Endodermal cell (in vitro differentiated cells): Measurements from ENCODE around the gene MICU2. TPM values are rescaled to one million over a fixed set of nuclear protein-coding genes. Genes with fewer than 3 reads are reported as not detected.

Experiments
- DNase-seq: peaks from one replicate; pipeline ENCODE4 v3.0.0-alpha.2; 2017
- H3K27ac ChIP-seq: 2 replicates; pipeline ENCODE4 v1.5.1; 2013; ENCODE audit warnings: mild to moderate bottlenecking, low read depth, low read length, moderate library complexity
- H3K27me3 ChIP-seq: 2 replicates; pipeline ENCODE4 v1.6.1; 2013; ENCODE audit warnings: mild to moderate bottlenecking, low read length, moderate library complexity; ENCODE audit not compliant: insufficient read depth, control insufficient read depth, poor library complexity, severe bottlenecking
- H3K36me3 ChIP-seq: 2 replicates; pipeline ENCODE4 v1.7.0; 2013; ENCODE audit warnings: mild to moderate bottlenecking, low read length, moderate library complexity; ENCODE audit not compliant: control insufficient read depth, insufficient read depth
- H3K4me1 ChIP-seq: one replicate; pipeline ENCODE4 v1.7.0; 2013; ENCODE audit warnings: low read length; ENCODE audit not compliant: control insufficient read depth, insufficient read depth
- H3K4me3 ChIP-seq: 2 replicates; pipeline ENCODE4 v1.5.1; 2013; ENCODE audit warnings: mild to moderate bottlenecking, low read length, moderate library complexity
- H3K9ac ChIP-seq: 2 replicates; pipeline ENCODE4 v1.6.1; 2013; ENCODE audit warnings: mild to moderate bottlenecking, low read length, moderate library complexity; ENCODE audit not compliant: poor library complexity, severe bottlenecking; ENCODE audit errors: extremely low read depth
- H3K9me3 ChIP-seq: 2 replicates; pipeline ENCODE4 v1.6.1; 2013; ENCODE audit warnings: mild to moderate bottlenecking, low read length, moderate library complexity; ENCODE audit not compliant: control insufficient read depth
- H3K27ac Mint-ChIP-seq: 2 replicates; pipeline ENCODE4 v1.8.0; 2020; ENCODE audit warnings: mixed read lengths
- H3K27me3 Mint-ChIP-seq: 2 replicates; pipeline ENCODE4 v1.8.0; 2021; ENCODE audit warnings: mild to moderate bottlenecking, mixed read lengths; ENCODE audit not compliant: insufficient read depth
- H3K36me3 Mint-ChIP-seq: 2 replicates; pipeline ENCODE4 v1.8.0; 2020; ENCODE audit warnings: low read depth, mixed read lengths
- H3K4me1 Mint-ChIP-seq: 2 replicates; pipeline ENCODE4 v1.8.0; 2020; ENCODE audit warnings: mixed read lengths
- H3K4me3 Mint-ChIP-seq: 2 replicates; pipeline ENCODE4 v1.8.0; 2020; ENCODE audit warnings: mild to moderate bottlenecking, moderate library complexity, mixed read lengths
- H3K9me3 Mint-ChIP-seq: 2 replicates; pipeline ENCODE4 v1.8.0; 2020; ENCODE audit warnings: mild to moderate bottlenecking, mixed read lengths
- CTCF ChIP-seq: fragments of 200-600 bp; sonication (generic); conservative IDR thresholded peaks from 2 replicates; pipeline ENCODE4 v1.5.0; 2021; ENCODE audit warnings: antibody characterized with exemption, mild to moderate bottlenecking
- WGBS, 2 experiments: methylation state at CpG; one replicate each; pipeline versions ENCODE4 v1.1.5 to v1.1.7; 2013; ENCODE audit warnings: missing lambda C conversion rate in 2 of 2, mixed read lengths in 1 of 2; ENCODE audit not compliant: insufficient coverage in 1 of 2, insufficient read length in 1 of 2; 5-methylcytosine and 5-hydroxymethylcytosine counted together
- total RNA-seq, 2 donors: library from RNA; stranded (reverse); fragmentation: NEBNext Ultra II Directional in 1 of 2; extraction: Animal tissue kit (Norgen Biotek cat#: 25700) in 1 of 2; gene quantifications; 2 replicates in 1 of 2; 3 replicates in 1 of 2; pipeline ENCODE4 v1.2.1, GENCODE V29; 2021

MICU2 gene
- total RNA-seq, 2 donors from 2014 or later, result 39.1 to 45.7 TPM

DNA sequence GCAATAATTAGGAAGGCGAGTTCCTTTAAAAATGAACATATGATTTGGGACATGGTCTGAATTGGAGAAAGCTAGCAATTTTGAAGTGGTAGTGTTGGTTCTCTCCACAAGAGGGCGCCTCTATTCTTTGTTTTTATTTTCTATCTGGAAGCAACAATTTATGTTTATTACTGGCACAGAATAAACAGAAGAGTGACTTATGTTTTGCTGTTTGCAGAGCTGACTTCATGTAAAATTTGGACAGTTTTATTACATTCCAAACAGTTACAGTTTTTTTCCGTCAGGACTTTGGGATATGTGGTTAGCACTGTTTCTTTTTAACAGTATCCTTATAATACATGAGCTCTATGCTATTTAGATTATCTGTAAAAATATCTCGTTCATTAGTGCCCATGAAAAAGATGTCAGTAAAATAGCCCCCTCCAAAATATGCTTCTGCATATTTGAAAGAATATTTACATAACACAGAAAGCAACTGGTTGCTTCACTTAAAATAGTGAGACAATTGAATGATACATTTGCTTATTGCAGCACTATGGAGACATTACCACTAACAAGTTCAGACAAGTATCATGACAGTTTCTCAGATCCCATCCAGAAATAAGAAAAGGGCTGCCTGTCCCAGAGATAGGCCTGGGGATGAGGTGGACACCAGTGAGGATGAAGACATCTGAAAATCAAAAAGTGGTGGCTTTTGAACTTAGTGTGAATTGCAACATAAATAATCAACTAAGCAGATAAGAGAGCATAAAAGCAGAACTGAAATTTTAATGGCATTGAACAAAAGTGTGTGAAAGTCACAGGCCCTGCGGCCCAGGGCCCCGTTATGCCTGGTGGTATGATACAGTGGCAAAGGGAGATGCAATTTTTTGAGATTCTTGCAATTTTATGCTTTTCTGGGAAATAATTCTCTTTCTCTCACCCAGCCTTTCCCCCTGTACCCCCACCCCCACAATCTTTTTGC lies 34.6 kb upstream of the MICU2 start:
- H3K27ac Mint-ChIP-seq, result no peak overlapping the region
- no peak overlapping the region for H3K4me3 ChIP-seq
- DNase-seq, result peak; percentile 64

DNA sequence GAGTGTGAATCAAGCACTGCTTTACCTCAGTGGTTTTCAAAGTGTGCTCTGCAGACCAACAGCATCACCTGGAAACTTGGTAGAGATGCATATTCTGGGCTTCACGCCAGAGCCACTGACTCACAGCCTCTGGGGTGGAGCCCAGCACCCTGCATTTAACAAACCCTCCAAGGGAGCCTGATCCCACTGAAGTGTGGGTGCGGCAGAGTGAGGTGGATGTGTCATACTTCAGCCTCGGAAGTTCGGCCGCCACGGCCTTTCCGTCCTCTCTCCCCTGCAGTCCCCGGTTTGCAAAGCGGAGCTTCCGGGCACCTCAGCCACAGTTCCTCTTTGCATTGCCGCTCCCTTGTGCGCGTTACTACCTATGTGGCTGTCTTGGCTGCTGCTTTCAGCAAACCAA lies 33.3 kb upstream of the MICU2 start:
- no peak overlapping the region for H3K27ac Mint-ChIP-seq
- no peak for DNase-seq
- Histone ChIP-seq H3K4me3 (no peak overlapping the region), H3K27me3 (no peaks in the 10 kb centered on the region), H3K36me3 (no peaks in the 10 kb centered on the region), H3K27ac (no peak overlapping the region), H3K4me1 (no peaks in the 10 kb centered on the region), H3K9ac (no peak overlapping the region), H3K9me3 (peaks cover 2% of the 10 kb centered on the region)
- 88 to 92% methylated on average over 6 to 13 of the region's 13 CpGs for WGBS, 2 experiments
- H3K9me3 Mint-ChIP-seq, result peaks cover 4% of the 10 kb centered on the region
- H3K27me3 Mint-ChIP-seq, result no peaks in the 10 kb centered on the region
- H3K4me1 Mint-ChIP-seq, result no peaks in the 10 kb centered on the region
- H3K4me3 Mint-ChIP-seq, result no peak overlapping the region
- TF ChIP-seq CTCF, result no peak
- H3K36me3 Mint-ChIP-seq, result no peaks in the 10 kb centered on the region

More for the DNA sequence above, 34.6 kb upstream of the MICU2 start:
- no peaks in the 10 kb centered on the region for H3K27me3 Mint-ChIP-seq
- Histone ChIP-seq H3K27ac (no peak overlapping the region), H3K9ac (no peak overlapping the region), H3K36me3 (no peaks in the 10 kb centered on the region), H3K9me3 (no peaks in the 10 kb centered on the region), H3K27me3 (no peaks in the 10 kb centered on the region), H3K4me1 (no peaks in the 10 kb centered on the region)
- 43 to 53% methylated on average over 3 to 5 of the region's 6 CpGs for WGBS, 2 experiments
- peak; percentile 88 for TF ChIP-seq CTCF
- H3K9me3 Mint-ChIP-seq, result no peaks in the 10 kb centered on the region
- no peaks in the 10 kb centered on the region for H3K36me3 Mint-ChIP-seq
- no peak overlapping the region for H3K4me3 Mint-ChIP-seq
- no peaks in the 10 kb centered on the region for H3K4me1 Mint-ChIP-seq

- Mint-ChIP-seq H3K4me1 (no peaks in the 10 kb centered on the region), H3K9me3 (peaks cover 11% of the 10 kb centered on the region), H3K27ac (no peak overlapping the region), H3K27me3 (no peaks in the 10 kb centered on the region), H3K4me3 (no peak overlapping the region), H3K36me3 (no peaks in the 10 kb centered on the region)
- Histone ChIP-seq H3K27me3 (no peaks in the 10 kb centered on the region), H3K4me1 (no peaks in the 10 kb centered on the region), H3K4me3 (no peak overlapping the region), H3K9me3 (peaks cover 9% of the 10 kb centered on the region), H3K9ac (no peak overlapping the region), H3K36me3 (no peaks in the 10 kb centered on the region), H3K27ac (no peak overlapping the region)
- WGBS, 2 experiments, result 92% methylated on average over 3 of the region's 3 CpGs; no CpG with 5 or more reads in 1 of the 2 experiments
- no peak for DNase-seq
- no peak for TF ChIP-seq CTCF
Measured at GRCh38 chr13:21636656-21637055, 32.7 kb upstream of the MICU2 start.
